H9 (cell line): ENCODE results near the gene SHISA7. TPM values are rescaled to one million over a fixed set of nuclear protein-coding genes. Genes with fewer than 3 reads are reported as not detected.

Experiments used
- DNase-seq: peaks from one replicate; pipeline ENCODE4 v3.0.0-alpha.2; 2017
- H2AFZ ChIP-seq: one replicate; pipeline ENCODE4 v1.6.1; 2013; ENCODE audit warnings: mild to moderate bottlenecking, low read length, control low read depth, moderate library complexity
- H2AK5ac ChIP-seq: 2 replicates; pipeline ENCODE4 v1.6.1; 2013; ENCODE audit warnings: low read length, control low read depth, mixed read lengths; ENCODE audit not compliant: insufficient read length
- H2BK120ac ChIP-seq: one replicate; pipeline ENCODE4 v1.6.1; 2013; ENCODE audit warnings: low read depth, mild to moderate bottlenecking, low read length, control low read depth, inconsistent platforms; ENCODE audit not compliant: poor library complexity, severe bottlenecking
- H2BK12ac ChIP-seq: 2 replicates; pipeline ENCODE4 v1.6.1; 2013; ENCODE audit warnings: low read length, control low read depth, mixed read lengths, low read depth; ENCODE audit not compliant: insufficient read length
- H2BK15ac ChIP-seq: 2 replicates; pipeline ENCODE4 v1.6.1; 2013; ENCODE audit warnings: low read depth, low read length, control low read depth
- H2BK20ac ChIP-seq: one replicate; pipeline ENCODE4 v1.6.1; 2013; ENCODE audit warnings: low read depth, mild to moderate bottlenecking, low read length, control low read depth, inconsistent platforms; ENCODE audit not compliant: poor library complexity, severe bottlenecking
- H2BK5ac ChIP-seq: 2 replicates; pipeline ENCODE4 v1.6.1; 2013; ENCODE audit warnings: low read length, control low read depth, mixed read lengths; ENCODE audit not compliant: insufficient read length
- H3K14ac ChIP-seq: 2 replicates; pipeline ENCODE4 v1.6.1; 2013; ENCODE audit warnings: low read length, control low read depth; ENCODE audit not compliant: insufficient read depth
- H3K18ac ChIP-seq: 2 replicates; pipeline ENCODE4 v1.6.1; 2013; ENCODE audit warnings: low read depth, mild to moderate bottlenecking, mixed read lengths, low read length, control low read depth; ENCODE audit not compliant: insufficient read length
- H3K23ac ChIP-seq: 2 replicates; pipeline ENCODE4 v1.6.1; 2013; ENCODE audit warnings: low read length, control low read depth, mixed read lengths, low read depth; ENCODE audit not compliant: insufficient read length
- H3K23me2 ChIP-seq: 2 replicates; pipeline ENCODE4 v1.6.1; 2013; ENCODE audit warnings: low read depth, mild to moderate bottlenecking, mixed read lengths, low read length, control low read depth; ENCODE audit not compliant: insufficient read length, poor library complexity, severe bottlenecking
- H3K27ac ChIP-seq: 2 replicates; pipeline ENCODE4 v1.5.1; 2013; ENCODE audit warnings: low read length, control low read depth, mixed read lengths, low read depth; ENCODE audit not compliant: insufficient read length
- H3K27me3 ChIP-seq: 2 replicates; pipeline ENCODE4 v1.6.1; 2013; ENCODE audit warnings: low read length, control low read depth, inconsistent platforms; ENCODE audit not compliant: insufficient read depth
- H3K4ac ChIP-seq: 2 replicates; pipeline ENCODE4 v1.6.1; 2013; ENCODE audit warnings: low read depth, mild to moderate bottlenecking, control low read depth, inconsistent platforms, low read length, moderate library complexity
- H3K4me1 ChIP-seq: 2 replicates; pipeline ENCODE4 v1.6.1; 2013; ENCODE audit warnings: low read length, control low read depth, inconsistent platforms; ENCODE audit not compliant: insufficient read depth
- H3K4me2 ChIP-seq: 2 replicates; pipeline ENCODE4 v1.6.1; 2013; ENCODE audit warnings: low read length, control low read depth, mixed read lengths; ENCODE audit not compliant: insufficient read length, insufficient read depth
- H3K56ac ChIP-seq: 2 replicates; pipeline ENCODE4 v1.6.1; 2013; ENCODE audit warnings: low read depth, mild to moderate bottlenecking, mixed read lengths, low read length, control low read depth; ENCODE audit not compliant: insufficient read length
- H3K79me1 ChIP-seq: 2 replicates; pipeline ENCODE4 v1.6.1; 2013; ENCODE audit warnings: low read depth, mild to moderate bottlenecking, moderate library complexity, low read length, control low read depth, inconsistent platforms; ENCODE audit not compliant: insufficient read depth, poor library complexity, severe bottlenecking
- H3K79me2 ChIP-seq: 2 replicates; pipeline ENCODE4 v1.6.1; 2013; ENCODE audit warnings: low read length, control low read depth, inconsistent platforms; ENCODE audit not compliant: insufficient read depth
- H3K9ac ChIP-seq: 2 replicates; pipeline ENCODE4 v1.6.1; 2013; ENCODE audit warnings: low read length, control low read depth, mixed read lengths; ENCODE audit not compliant: insufficient read length; ENCODE audit errors: extremely low read depth
- H3K9me3 ChIP-seq: one replicate; pipeline ENCODE4 v1.6.1; 2013; ENCODE audit warnings: low read depth, low read length, inconsistent platforms; ENCODE audit not compliant: control insufficient read depth
- H3T11ph ChIP-seq: one replicate; pipeline ENCODE4 v1.6.1; 2013; ENCODE audit warnings: mild to moderate bottlenecking, low read length, control low read depth, inconsistent platforms
- H4K20me1 ChIP-seq: one replicate; pipeline ENCODE4 v1.6.1; 2013; ENCODE audit not compliant: control insufficient read depth, insufficient read length, insufficient read depth
- H4K5ac ChIP-seq: 2 replicates; pipeline ENCODE4 v1.6.1; 2013; ENCODE audit warnings: low read depth, mild to moderate bottlenecking, mixed read lengths, low read length, control low read depth; ENCODE audit not compliant: insufficient read length
- H4K8ac ChIP-seq: replicated peaks from 2 replicates; pipeline ENCODE4 v1.6.1; 2013; ENCODE audit warnings: low read length, control low read depth, mixed read lengths, low read depth; ENCODE audit not compliant: insufficient read length
- H4K91ac ChIP-seq: 2 replicates; pipeline ENCODE4 v1.6.1; 2013; ENCODE audit warnings: low read depth, mild to moderate bottlenecking, moderate library complexity, mixed read lengths, low read length, control low read depth; ENCODE audit not compliant: insufficient read length
- H3K27ac Mint-ChIP-seq, 3 experiments: 2 replicates in 2 of 3; 3 replicates in 1 of 3; pipeline ENCODE4 v1.8.0; 2020 to 2021; ENCODE audit warnings: mixed read lengths in 3 of 3, mild to moderate bottlenecking in 1 of 3, moderate library complexity in 1 of 3
- H3K27me3 Mint-ChIP-seq: 2 replicates; pipeline ENCODE4 v1.8.0; 2021; ENCODE audit warnings: low read depth, mild to moderate bottlenecking, moderate library complexity, mixed read lengths
- H3K36me3 Mint-ChIP-seq, 3 experiments: 2 replicates in 2 of 3; 3 replicates in 1 of 3; pipeline ENCODE4 v1.8.0; 2020 to 2021; ENCODE audit warnings: low read depth in 3 of 3, mixed read lengths in 3 of 3; ENCODE audit not compliant: insufficient read depth in 1 of 3
- H3K4me1 Mint-ChIP-seq, 2 experiments: 2 replicates each; pipeline ENCODE4 v1.8.0; 2020; ENCODE audit warnings: mixed read lengths in 2 of 2
- H3K4me3 Mint-ChIP-seq, 2 experiments: 2 replicates in 1 of 2; 3 replicates in 1 of 2; pipeline ENCODE4 v1.8.0; 2020 to 2021; ENCODE audit warnings: mild to moderate bottlenecking in 2 of 2, mixed read lengths in 2 of 2, moderate library complexity in 1 of 2
- H3K9me3 Mint-ChIP-seq, 2 experiments: 2 replicates in 1 of 2; 3 replicates in 1 of 2; pipeline ENCODE4 v1.8.0; 2020; ENCODE audit warnings: mild to moderate bottlenecking in 2 of 2, mixed read lengths in 2 of 2, moderate library complexity in 1 of 2
- WGBS: extraction: QIAGEN DNeasy Blood & Tissue Kit; methylation state at CpG from one replicate; pipeline ENCODE4 v1.1.7; 2013; ENCODE audit warnings: missing lambda C conversion rate, low lambda C conversion rate, mixed read lengths; ENCODE audit not compliant: insufficient read length; ENCODE audit errors: extremely low coverage; 5-methylcytosine and 5-hydroxymethylcytosine counted together
- total RNA-seq: library from RNA; stranded (reverse); gene quantifications from 2 replicates; pipeline ENCODE4 v1.2.1, GENCODE V29; 2021
- TF ChIP-seq, protein P1 (sequence below): fragments of 200-600 bp; sonication (generic); conservative IDR thresholded peaks from 3 replicates; pipeline ENCODE4 v1.8.0; 2021; ENCODE audit warnings: antibody characterized with exemption, mild to moderate bottlenecking

The SHISA7 gene
- total RNA-seq, 1 experiment from 2014 or later = 0.31 TPM

DNA sequence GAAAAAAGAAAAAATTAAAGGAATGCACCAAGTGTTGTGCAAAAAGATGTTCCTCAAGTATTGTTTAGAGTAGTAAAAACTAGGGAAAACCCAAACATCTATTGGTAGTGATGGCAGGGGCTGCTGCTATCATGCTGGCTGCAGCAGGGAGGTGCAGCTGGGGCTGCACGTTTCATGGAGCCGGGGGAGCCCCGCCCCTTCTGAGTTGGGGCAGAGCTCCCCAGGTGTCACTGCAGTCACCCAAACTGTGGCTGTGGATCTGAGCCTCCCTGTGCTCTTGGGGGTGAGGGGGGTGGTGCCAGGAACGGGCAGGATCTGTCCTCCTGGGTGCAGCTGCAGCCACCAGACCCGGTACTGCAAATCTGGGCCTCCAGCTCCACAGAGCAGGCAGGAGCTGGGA, 24.0 kb downstream of the SHISA7 start:
- H3K4me2 ChIP-seq = no peak overlapping the region

More for the DNA sequence above, 24.0 kb downstream of the SHISA7 start:
- Mint-ChIP-seq H3K27me3 (peaks cover 38% of the 10 kb centered on the region), H3K27ac (no peak overlapping the region), H3K4me3 (no peak overlapping the region), H3K9me3 (peaks cover 0 to 6% of the 10 kb centered on the region in 2 experiments; a peak in 1 of 5 replicates), H3K36me3 (no peaks in the 10 kb centered on the region), H3K4me1 (peaks cover 2 to 10% of the 10 kb centered on the region in 2 experiments)
- H3K27me3 ChIP-seq = no peaks in the 10 kb centered on the region
- no peak overlapping the region for H4K8ac ChIP-seq
- no peak for DNase-seq
- no peaks in the 10 kb centered on the region for H3K79me1 ChIP-seq
- no peaks in the 10 kb centered on the region for H3K23me2 ChIP-seq
- no peak overlapping the region for H3K56ac ChIP-seq
- H3K79me2 ChIP-seq = no peaks in the 10 kb centered on the region
- no peak overlapping the region for H3K14ac ChIP-seq
- H2BK15ac ChIP-seq = no peak overlapping the region
- no peak overlapping the region for H2BK120ac ChIP-seq
- H3K23ac ChIP-seq = no peak overlapping the region
- no CpG with 5 or more reads among the region's 5 CpGs for WGBS
- TF ChIP-seq, protein P1, sequence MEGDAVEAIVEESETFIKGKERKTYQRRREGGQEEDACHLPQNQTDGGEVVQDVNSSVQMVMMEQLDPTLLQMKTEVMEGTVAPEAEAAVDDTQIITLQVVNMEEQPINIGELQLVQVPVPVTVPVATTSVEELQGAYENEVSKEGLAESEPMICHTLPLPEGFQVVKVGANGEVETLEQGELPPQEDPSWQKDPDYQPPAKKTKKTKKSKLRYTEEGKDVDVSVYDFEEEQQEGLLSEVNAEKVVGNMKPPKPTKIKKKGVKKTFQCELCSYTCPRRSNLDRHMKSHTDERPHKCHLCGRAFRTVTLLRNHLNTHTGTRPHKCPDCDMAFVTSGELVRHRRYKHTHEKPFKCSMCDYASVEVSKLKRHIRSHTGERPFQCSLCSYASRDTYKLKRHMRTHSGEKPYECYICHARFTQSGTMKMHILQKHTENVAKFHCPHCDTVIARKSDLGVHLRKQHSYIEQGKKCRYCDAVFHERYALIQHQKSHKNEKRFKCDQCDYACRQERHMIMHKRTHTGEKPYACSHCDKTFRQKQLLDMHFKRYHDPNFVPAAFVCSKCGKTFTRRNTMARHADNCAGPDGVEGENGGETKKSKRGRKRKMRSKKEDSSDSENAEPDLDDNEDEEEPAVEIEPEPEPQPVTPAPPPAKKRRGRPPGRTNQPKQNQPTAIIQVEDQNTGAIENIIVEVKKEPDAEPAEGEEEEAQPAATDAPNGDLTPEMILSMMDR = no peak
- no peak overlapping the region for H2AFZ ChIP-seq
- no peak overlapping the region for H4K91ac ChIP-seq
- no peak overlapping the region for H2AK5ac ChIP-seq
- H3K9me3 ChIP-seq = no peaks in the 10 kb centered on the region
- H2BK5ac ChIP-seq = no peak overlapping the region
- no peak overlapping the region for H3K27ac ChIP-seq
- H3K9ac ChIP-seq = no peak overlapping the region
- H2BK20ac ChIP-seq = no peak overlapping the region
- no peak overlapping the region for H2BK12ac ChIP-seq
- peaks cover 3% of the 10 kb centered on the region for H3K4me1 ChIP-seq
- no peak overlapping the region for H3K18ac ChIP-seq
- H3T11ph ChIP-seq = no peak overlapping the region
- no peaks in the 10 kb centered on the region for H4K20me1 ChIP-seq
- H4K5ac ChIP-seq = no peak overlapping the region
- H3K4ac ChIP-seq = no peak overlapping the region
